HG03103 (cell line): ENCODE measurements around the gene SIDT2.
A peak's percentile ranks its signal among the peaks of the same experiment; 100 is the strongest.

Experiments used
- ATAC-seq: cut with Tn5 transposase; IDR thresholded peaks from one replicate; pipeline ENCODE4 v1.9.1; 2021; ENCODE audit warnings: low read depth; ENCODE audit not compliant: unreplicated experiment

SIDT2 gene

DNA sequence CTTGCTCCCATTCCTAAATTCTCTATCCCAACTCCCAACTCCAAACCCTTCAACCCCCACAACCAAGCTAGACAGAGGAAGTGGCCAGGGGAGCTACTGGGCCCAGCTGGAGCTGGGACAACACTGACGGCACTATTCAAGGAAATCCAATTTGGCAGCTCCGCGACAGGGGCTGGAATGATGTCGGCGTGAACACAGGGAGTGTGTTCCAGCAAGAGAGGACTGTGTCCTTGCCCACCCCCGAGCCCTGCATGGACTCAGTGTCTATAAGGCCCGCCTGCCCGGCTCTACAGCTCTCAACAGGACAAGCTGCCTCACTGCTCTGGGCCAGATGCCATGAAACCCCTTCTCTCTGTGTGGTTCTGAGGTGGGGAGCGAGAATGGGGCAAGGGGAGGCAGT is 42.0 kb downstream of the SIDT2 start:
- ATAC-seq, result no peak

DNA sequence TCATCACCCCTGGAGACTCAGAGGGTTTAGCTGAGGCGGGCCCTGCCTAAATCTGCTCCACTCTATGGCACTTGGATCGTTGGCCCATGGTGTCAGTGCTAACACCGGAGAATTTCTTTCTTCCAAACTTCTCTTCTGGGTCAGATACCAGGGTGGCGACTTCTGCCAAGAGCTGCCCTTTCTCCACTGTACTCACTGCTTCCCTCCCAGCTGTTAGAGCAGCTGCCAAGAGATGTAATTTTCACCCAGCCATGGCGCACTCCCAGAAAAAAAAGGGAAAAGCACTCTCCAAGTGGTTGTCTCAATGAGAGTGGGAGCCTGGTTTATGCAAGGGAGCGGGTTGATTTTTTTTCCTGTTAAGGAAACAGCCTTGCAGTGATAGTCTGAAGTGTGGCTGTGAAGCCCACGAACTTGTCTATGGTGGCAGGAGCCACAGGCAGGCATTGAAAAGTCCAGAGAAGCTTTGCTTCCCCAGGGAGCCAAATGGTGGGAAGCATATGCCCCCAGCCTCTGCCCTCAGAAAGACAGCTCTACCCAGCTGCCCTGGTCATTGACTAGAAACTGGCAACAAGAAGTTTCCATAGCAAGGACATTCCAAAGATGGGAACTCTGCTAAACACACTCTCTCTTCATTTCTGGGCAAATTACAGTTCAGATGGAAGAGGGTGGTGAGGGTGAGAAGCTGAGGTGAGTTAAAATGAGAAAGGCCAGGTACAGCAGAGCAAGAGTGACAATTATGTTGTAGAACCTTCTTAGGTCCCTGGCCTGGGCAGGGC is 42.6 kb downstream of the SIDT2 start:
- no peak for ATAC-seq

GRCh38 chr11:117221775-117222517 is 43.4 kb downstream of the SIDT2 start:
- no peak for ATAC-seq

GRCh38 chr11:117222991-117223740 is 44.6 kb downstream of the SIDT2 start:
- ATAC-seq, result no peak

- ATAC-seq, result no peak
These were observed 45.5 kb downstream of the SIDT2 start for GRCh38 chr11:117223741-117224689.

DNA sequence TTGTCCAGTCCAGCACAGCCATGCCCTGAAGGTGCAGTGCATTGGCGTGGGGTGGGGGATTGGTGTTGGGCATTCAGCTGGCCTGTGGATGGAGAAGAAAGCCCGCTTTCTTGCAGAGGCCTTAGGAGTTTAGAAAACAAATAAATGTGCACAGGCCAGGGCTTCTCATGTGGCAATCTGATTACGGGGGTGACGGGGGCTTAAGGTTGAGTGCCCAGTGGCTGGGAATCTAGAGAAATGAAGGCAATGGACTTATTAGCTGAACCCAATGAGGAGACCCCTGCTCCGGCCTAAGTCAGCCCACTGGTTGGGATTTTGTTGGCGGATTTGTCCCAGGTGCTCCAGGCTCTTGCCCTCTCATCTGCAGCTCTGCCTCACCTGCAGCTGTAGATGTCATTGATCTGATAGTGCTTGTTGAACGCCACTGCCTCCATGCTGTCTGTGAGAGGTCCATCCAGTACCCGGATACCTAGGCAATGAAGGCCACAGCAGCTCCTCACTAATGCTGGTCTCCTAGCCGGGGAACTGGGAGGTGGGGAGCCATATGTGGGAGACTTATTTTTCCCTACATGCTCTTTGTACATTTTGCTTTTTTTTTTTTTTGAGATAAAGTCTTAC is 47.1 kb downstream of the SIDT2 start:
- ATAC-seq, result no peak

GRCh38 chr11:117226388-117227385 is 48.1 kb downstream of the SIDT2 start:
- no peak for ATAC-seq

DNA sequence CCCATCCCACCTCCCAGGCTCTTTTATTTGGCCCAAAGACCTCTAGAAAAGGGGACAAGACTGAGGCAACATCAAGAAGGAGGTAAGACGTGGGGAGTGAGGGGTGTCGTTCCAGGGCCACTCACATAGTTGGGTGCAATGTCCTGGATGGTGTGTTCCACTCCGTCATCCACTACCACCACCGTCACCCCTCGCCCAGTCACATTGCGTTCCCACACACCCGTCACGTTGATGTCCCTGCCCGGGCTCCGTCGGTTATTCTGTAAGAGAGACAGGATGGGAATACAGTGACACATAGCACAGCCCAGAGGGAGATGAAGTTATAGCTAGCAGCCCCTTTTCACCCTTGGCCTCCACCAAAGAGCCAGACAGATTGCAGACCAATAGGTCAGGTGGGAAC is 49.5 kb downstream of the SIDT2 start:
- ATAC-seq, result no peak

DNA sequence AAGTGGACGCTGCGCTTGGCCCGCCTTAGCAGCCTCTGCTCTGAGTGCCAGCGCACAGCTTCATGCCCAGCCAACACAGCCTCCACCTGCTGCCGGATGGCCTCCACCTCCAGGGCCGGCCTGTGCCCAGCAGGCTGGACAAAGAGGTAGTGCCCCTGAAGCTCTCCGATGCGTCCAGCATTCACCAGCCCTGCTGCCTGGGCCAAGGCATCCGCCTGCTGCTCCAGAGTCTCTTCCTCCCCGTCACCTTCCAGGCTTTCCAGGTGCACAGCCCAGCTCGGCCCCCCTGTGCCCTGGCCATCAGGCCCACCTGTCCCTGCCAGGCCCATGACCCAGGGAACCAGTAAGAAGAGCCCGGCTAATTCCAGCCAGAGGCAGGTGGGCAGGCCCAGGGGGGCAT is 50.9 kb downstream of the SIDT2 start:
- no peak for ATAC-seq

DNA sequence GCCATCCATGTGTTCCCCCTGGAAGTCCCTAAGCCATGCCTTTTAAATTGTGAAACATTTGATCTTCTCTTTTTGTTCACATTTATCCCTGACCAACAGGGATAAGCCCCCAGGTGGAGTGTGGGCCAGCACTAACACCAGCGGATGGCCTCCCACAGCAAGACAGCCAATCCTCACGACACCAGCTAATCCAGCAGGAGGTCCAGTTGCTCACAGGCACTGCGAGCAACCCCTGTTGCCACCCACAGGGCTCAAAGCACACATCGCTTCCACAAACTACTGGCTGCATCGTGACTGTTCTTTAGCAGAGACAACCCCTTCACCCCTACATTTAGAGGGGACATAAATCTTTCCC is 51.4 kb downstream of the SIDT2 start:
- no peak for ATAC-seq

GRCh38 chr11:117230286-117230961 is 51.9 kb downstream of the SIDT2 start:
- no peak for ATAC-seq

GRCh38 chr11:117230999-117231841 is 52.7 kb downstream of the SIDT2 start:
- ATAC-seq, result no peak

GRCh38 chr11:117231842-117232091 is 53.2 kb downstream of the SIDT2 start, which contains the start of gene PCSK7:
TSS of gene PCSK7 (minus strand) at chr11:117232073. CDS start at chr11:117229844, 2,229 bp downstream.
- no peak for ATAC-seq

DNA sequence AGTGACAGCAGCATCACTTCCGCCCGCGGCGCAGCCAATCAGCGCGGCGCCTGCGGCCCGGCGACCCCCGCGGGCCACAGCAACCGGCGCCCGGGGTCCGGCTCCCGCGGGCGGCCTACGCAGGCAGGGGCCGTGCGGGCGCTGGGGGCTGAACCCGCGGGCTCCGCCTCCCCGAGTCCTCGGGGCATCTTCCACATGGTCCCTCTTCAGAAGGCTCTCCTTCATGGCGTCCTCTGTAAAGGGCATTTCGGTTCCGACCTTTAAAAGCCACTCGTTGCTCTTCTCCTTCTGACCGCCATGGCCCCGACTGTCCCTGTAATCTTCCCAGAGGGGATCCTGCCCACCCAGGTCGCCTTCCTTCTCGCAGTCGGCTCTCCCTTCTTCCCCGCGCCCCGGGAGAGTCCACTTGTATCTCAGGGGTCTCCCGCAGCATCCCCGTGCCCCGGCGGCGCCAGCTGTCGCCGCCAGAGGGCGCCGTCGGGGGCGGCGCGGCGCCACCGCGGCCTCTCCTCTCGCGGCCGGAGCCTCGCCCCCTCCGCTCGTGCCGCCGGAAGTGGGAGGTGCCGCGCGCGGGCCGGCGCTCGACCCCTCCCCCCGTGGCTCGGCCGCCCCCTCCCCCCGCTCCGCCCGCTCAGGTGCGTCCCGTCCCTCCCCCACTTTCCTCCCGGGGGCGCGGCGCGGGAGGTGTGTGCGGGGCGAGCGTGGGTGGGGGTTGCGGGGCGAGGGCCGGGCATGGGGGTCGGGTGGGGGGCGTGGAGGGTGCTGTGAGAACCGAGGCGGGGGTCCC is 53.7 kb downstream of the SIDT2 start, which contains the start of gene RNF214:
Gene RNF214, plus strand, starts transcription at position 580 of the 787 bp plus-strand sequence. CDS start 1,602 bp downstream, outside the sequence.
- ATAC-seq, result peak; percentile 58

DNA sequence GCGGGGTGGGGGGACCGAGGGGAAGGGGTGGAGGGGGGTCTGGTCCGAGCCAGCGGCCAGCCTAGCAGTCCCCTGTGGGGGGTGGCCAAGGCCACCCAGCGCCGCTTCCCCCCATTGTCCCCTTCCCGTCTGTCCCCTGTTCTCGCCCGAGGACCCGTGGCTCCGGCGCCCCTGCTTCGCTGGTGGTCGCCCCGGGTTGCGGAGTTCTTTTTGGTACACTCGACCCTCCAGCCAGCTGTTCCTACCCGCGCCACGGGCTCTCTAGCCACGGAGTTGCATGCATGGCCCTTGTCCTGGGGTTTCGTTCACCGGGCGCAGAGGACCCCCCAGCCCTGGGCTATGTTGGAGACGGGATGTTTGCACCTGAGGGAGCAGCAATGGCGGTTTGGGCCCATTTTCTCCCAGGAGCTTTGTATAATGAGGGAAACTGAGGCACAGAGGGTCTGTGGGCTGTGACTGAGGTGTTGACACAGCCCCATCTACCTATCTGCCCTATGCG is 54.4 kb downstream of the SIDT2 start:
- no peak for ATAC-seq

DNA sequence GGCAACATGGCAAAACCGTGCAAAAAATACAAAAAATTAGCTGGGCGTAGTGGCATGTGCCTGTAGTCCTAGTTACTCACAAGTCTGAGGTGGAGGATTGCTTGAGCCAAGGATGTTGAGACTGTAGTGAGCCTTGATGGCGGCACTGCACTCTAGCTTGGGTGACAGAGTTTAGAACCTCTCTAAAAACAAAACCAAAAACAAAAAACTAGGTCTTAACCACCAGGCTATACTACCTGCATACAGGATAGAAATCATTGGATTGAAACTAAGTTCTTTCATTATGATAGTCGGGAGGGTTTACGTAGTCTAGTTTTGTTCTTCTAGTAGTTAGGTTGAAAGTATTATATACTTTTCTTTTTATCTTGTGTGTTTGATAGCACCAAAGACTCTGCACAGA is 59.7 kb downstream of the SIDT2 start:
- no peak for ATAC-seq
